Activated CD8-positive, alpha-beta memory T cell treated with anti-CD3 and anti-CD28 coated beads, Interleukin-2, amount 50 U/mL, for 48 hours (primary cell): ENCODE measurements around the gene ELMO3.

Source experiments
- DNase-seq: peaks from one replicate; pipeline ENCODE4 v3.0.0-alpha.2; 2020

ELMO3 gene

GRCh38 chr16:67199011-67199807 lies at the start of gene ELMO3:
ELMO3 (plus strand) TSS chr16:67199131; CDS start chr16:67199327, 196 bp downstream.
- no peak for DNase-seq

- no peak for DNase-seq
These were observed 49.5 kb upstream of the ELMO3 start for GRCh38 chr16:67149276-67150046.

GRCh38 chr16:67150047-67150832 lies 48.7 kb upstream of the ELMO3 start:
- peak; percentile 77 for DNase-seq

- DNase-seq = peak; percentile 76
These were observed 48.0 kb upstream of the ELMO3 start, which contains the start of gene B3GNT9 for GRCh38 chr16:67150833-67151396. B3GNT9 (minus strand) TSS chr16:67150998; CDS start chr16:67150485, 513 bp downstream.

- DNase-seq = no peak
These were observed 47.4 kb upstream of the ELMO3 start for GRCh38 chr16:67151431-67152097.

- DNase-seq = no peak
These were observed 44.2 kb upstream of the ELMO3 start for GRCh38 chr16:67154578-67155294.

- peak; percentile 95 for DNase-seq
These were observed 43.4 kb upstream of the ELMO3 start for GRCh38 chr16:67155295-67156142.

GRCh38 chr16:67156143-67156844 lies 42.6 kb upstream of the ELMO3 start:
- DNase-seq = no peak

GRCh38 chr16:67157106-67157748 lies 41.7 kb upstream of the ELMO3 start:
- DNase-seq = no peak

- no peak for DNase-seq
These were observed 40.9 kb upstream of the ELMO3 start for GRCh38 chr16:67157892-67158635.

GRCh38 chr16:67158637-67159600 lies 40.0 kb upstream of the ELMO3 start:
- DNase-seq = peak; percentile 88

- no peak for DNase-seq
These were observed 37.3 kb upstream of the ELMO3 start for GRCh38 chr16:67161595-67162058.

GRCh38 chr16:67162506-67163163 lies 36.3 kb upstream of the ELMO3 start:
- no peak for DNase-seq

GRCh38 chr16:67163164-67163998 lies 35.5 kb upstream of the ELMO3 start:
- DNase-seq = peak; percentile 72

- DNase-seq = no peak
These were observed 34.9 kb upstream of the ELMO3 start for GRCh38 chr16:67163999-67164558.
